Activated naive CD4-positive, alpha-beta T cell treated with anti-CD3 and anti-CD28 coated beads, Interleukin-2, amount 50 U/mL, for 72 hours (primary cell): ENCODE measurements around the gene SEC31A. TPM values are rescaled to one million over a fixed set of nuclear protein-coding genes. Genes with fewer than 3 reads are reported as not detected.

Source experiments
- total RNA-seq, 2 donors: library from RNA; stranded (reverse); gene quantifications; one replicate each; pipeline ENCODE4 v1.2.3, GENCODE V29; 2022

Gene SEC31A
- total RNA-seq, 2 donors from 2014 or later = 93.9 to 124 TPM

Other genes starting within 250 kb of the SEC31A start
- gene SCD5, start 92.4 kb downstream of the SEC31A start, total RNA-seq = 1 to 10 TPM in 1 of 2 donors, under 1 TPM in 1; 0.52 to 1.9 TPM
- gene THAP9, start 9.6 kb upstream of the SEC31A start, total RNA-seq = 1 to 10 TPM; 2.3 to 6.7 TPM
- 10 to 100 TPM; 25.4 to 27.6 TPM for gene LIN54, start 119.7 kb upstream of the SEC31A start, total RNA-seq
- 10 to 100 TPM; 30.9 to 32.4 TPM for gene COPS4, start 144.0 kb upstream of the SEC31A start, total RNA-seq
- gene PLAC8, start 223.6 kb upstream of the SEC31A start, total RNA-seq = 100 to 1,000 TPM in 1 of 2 donors, 10 to 100 TPM in 1; 23.3 to 169 TPM